ENCODE measurements around the gene MRPL10.

Gene MRPL10

GRCh38 chr17:47831003-47831933, at the start of gene MRPL10, which contains the start of gene LRRC46:
TSS of gene MRPL10 (minus strand) at chr17:47831541. CDS start at chr17:47831511, 30 bp downstream.
TSS of gene LRRC46 (plus strand) at chr17:47831670. CDS start at chr17:47831990, 320 bp downstream.
- DNase-seq: peak; percentile 88

DNA sequence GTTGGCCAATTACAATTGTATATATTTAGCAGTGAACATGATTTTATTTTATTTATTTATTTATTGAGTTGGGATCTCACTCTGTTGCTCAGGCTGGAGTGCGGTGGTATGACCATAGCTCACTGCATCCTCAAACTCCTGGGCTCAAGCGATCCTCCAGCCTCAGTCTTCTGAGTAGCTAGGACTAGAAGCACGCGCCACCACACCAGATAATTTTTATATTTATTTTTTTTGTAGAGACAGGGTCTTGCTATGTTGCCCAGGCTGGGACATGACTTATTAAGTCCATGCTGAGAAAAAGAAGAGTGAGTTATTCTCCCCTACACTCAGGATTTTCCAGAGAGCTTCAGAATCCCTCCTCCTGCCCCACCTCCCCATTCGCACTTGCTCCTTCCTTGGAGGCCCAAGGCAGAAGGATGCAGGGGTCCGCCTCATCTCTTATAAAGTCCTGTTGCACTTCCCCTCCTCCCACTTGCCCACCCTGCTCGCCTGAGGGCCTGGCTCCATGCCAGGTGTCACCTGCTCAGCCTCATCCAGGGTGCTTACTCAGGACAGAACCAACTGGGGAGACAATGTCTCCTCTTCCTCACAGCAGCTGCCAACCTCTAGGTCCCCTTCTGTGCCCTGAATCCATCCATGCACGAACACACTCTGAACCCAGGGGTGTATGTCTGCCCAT, 48.6 kb upstream of the MRPL10 start:
- DNase-seq: no peak

DNA sequence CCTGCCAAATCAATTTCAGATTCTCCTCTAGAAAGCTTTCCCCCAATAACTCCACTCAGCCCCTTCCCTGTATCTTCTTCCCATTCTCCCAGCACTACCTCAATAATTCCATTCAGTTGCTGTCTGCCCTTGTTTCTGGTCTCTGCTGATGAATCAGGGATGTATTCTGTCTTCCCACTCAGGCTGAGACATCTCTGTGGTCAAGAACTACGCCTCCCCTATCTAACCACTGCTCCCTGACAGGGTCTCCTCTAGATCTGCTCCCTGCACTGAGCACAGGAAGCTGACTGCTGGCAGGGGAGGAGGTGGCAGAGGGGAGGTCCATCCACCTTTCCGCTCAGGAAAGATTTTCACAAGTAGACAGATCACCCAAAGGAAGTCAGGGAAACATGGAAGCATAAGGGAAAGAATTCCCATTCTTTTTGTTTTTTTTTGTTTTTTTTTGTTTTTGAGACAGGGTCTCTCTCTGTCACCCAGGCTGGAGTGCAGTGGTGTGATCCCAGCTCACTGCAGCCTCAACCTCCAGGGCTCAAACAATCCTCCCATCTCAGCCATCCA, 47.8 kb upstream of the MRPL10 start:
- DNase-seq: no peak

DNA sequence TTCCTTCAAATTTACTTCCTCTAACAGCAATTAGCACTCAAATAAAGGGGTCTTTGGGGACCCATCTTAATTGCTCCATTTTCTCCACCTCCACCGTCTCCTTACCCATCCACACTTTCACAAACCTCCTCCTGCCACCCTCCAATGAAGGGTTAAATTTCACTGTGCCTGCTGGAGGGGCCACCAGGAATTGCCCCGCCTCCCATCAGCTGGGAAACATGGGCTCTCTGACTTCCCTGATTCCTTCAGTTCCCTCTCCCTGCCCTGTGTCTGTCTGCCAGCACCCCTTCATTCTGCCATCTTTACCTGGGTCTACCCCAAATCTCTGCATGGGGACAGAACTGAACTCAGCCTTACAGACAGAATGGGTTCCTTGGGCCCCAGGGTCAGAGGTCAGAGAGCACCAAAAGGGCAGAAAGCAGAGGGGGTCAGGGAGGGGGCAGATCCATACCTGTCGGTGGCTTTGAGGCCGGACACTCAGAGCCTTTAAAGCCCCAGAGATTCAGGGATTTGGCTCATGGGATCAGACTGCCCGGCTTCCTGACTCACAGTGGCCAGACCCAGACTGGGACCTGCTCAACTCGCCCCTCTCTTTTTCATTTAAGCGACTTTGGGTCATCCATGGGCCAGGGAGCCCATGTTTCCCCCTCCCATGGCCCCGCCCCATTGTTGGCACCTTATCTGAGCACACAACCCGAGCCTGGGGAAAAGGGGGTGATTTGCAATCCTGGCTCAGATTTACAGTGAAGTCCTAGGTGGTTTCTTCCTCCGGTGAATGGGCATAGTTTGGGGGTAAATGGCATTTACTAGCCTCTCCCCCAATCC, 47.1 kb upstream of the MRPL10 start:
- no peak for DNase-seq

DNA sequence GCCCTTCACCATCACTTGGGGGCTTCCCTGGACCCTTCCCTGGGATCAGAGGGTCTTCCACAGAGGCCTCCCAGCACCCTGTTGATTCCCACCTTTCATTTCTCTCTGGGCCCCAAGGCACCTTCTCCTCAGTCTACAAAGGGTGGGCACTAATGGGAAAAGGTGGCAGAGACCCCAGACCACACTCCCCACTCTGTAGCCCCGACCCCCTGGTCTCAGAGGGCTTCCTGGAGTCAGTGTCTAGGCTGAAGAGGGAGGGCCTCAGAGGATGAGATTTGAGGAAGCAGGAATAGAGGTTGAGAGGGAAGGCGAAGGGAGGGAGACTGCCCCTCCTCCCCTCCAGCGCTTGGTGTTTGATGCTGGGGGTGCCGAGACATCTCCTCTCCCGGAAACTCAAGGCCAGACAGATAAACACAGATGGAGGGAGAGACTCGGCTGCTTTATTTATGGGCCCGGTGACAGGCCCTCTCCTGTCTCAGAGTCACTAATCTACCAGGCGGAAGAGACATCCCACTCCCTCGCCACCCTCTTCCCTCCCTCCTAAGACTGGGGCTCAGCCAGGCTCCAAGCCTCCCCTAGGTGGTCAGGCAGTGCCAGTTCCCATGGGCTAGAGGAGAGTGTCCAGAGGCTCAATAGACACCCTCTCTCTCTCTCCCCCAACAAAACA, 46.2 kb upstream of the MRPL10 start:
- no peak for DNase-seq

- DNase-seq: no peak
Measured at GRCh38 chr17:47875011-47875985, 44.0 kb upstream of the MRPL10 start.

DNA sequence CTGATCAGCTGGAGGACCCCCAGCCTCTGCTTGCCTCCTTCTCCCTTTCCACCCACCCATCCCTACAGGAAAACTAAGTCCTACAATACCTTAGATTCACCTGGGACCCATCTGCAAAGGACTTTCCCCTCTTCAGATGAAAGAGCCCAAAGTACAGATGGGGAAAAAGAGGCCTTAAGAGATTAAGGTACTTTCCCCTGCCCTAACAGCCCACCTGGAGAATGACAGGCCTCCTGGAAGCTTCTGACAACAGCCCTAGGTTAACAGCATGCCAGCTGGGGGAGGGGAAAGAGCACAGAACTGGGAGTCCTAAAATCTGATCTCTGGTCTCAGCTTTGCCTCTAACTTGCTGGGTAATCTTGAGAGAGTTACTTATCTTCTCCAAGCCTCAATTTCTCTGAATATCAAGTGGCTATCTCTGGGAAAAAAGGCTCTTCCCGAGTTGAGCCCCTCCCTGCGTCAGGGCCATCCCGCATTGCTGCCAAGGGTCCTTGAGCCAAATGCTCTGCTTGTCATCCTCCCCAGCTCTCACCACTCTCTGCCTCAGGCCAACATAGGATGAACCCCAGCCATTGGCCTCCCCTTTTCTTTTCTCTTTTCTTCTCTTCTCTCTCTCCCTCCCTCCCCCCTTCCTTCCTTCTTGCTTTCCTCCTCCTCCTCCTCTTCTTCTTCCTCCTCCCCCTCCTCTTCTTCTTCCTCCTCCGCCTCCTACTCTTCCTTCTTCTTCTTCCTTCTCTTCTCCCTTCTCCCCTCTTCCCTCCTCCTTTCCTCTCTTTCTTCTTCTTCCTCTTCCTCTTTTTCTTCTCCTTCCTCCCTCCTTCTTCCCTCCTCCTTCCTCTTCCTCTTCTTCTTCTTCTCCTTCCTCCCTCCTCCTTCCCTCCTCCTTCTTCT, 42.1 kb upstream of the MRPL10 start:
- no peak for DNase-seq

DNA sequence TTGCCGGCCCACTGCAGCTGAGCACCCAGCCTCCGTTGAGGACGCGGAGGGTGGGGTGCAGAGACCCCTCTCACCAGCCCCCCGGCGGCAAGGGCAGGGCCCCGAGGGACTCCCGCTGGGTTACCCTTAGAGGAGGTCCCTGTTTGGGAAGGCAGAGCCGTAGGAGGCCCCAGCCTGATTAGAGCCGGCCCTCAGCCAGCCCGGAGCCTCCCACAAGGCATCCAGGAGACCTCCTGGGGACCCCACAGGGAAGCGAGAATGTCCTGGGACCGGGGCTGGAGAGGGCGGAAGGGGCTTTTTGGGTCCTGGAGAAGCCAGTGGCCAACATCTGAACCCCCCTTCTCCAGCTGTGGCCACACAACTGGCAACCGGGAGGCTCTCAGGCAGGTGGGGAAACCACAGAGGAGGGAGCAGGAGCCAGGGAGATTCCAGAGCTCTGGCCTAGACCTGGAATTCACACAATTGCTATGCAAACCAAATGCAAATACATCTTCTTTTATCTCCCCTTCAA, 41.4 kb upstream of the MRPL10 start:
- DNase-seq: no peak

- DNase-seq: no peak
Measured at GRCh38 chr17:47872019-47872650, 40.8 kb upstream of the MRPL10 start.

GRCh38 chr17:47871048-47871447, 39.7 kb upstream of the MRPL10 start:
- DNase-seq: no peak

DNA sequence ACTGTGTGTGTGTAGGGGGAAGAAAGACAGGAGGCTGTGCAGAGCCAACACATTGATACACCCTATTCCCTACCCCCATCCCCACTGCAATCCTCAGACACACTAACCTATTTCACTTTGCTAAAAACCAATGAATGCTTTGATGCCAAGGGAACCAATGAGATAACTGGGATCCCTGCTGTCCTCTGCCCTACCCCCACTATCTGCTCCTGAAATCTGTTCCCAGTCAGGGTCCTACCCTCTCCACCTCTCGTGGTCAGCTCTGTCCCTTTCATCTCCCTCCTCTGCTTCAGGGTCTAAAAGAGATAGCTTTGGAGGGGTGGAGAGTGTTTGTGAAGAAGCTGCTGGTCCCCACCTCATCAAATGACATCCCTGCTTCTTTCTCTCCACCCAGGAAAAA, 38.7 kb upstream of the MRPL10 start:
- no peak for DNase-seq

- DNase-seq: no peak
Measured at GRCh38 chr17:47869114-47869513, 37.8 kb upstream of the MRPL10 start.

DNA sequence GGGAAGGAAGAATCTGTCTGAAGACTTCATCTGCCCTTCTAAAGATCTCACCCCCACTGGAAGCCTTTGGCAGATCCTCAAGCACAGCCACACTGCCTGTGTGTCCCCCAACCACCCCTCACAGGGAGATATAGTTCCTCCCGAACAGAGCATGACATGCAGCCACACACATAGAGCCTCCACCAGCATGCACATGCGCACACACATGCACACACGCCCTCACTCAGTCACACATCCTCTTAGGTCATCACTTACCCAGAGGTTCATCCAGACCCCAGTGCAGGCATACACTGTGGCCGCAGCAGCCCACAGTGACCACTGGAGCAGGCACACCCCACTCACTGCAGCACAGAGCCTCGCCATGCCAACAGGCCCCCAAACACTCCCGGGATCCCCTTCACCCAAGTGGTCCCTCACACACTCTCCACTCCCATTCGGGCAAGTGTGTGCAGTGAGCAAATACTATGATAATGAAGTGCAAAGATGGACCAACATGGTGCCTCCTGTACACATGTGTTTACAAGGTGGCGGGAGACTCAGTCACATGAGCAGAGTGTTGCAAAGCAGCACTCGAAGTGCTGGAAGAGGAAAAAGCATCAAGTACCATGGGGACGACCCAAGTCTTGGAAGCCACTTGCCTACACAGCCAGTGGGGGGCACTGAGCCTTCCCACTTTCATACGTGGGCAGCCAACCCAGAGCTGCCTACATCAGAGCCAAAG, 36.6 kb upstream of the MRPL10 start:
- DNase-seq: no peak

- no peak for DNase-seq
Measured at GRCh38 chr17:47866941-47867340, 35.6 kb upstream of the MRPL10 start.

GRCh38 chr17:47864791-47865216, 33.5 kb upstream of the MRPL10 start:
- DNase-seq: peak; percentile 66

DNA sequence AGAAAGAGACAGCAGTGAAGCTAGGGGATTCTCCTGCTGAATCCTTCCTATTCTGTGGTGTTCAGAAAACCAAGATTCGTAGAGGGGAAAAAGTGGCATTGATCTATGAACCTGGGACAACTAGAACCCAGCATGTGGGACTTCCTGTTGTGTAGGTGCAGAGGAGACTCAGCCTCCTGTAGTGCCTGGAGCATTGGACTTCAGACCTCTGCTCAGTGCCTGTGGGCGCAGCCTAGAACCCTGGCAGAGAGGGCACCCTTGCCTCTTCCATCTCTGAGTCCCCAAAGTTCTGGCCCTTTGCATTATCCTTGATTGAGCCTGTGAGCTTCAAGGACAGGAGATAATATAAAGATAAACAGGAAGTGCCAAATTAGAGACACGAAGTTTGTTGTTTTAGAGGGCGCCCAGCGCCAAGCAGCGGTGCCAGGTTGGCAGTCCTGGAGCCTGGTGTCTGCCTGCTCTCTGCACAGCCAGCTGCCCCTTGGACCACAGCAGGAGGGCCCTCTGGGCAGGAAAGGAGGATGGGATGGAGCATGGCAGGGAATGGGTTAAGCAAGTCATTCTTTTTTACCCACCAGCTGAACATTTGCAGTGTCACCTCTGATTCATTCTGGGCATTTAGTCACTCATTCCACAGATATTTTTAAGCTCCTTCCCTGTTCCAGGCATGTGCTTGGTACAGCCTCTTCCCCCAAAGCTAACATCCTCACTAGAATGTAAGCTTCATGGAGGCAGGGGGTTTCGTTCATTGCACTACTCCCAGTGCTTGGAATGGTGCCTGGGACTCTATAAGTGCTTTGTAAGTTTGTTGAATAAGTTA, 31.5 kb upstream of the MRPL10 start:
- DNase-seq: no peak

- DNase-seq: no peak
Measured at GRCh38 chr17:47860386-47860785, 29.0 kb upstream of the MRPL10 start.

Measured in NCI-H1694 (cell line).